SK-N-SH treated with all-trans-retinoic acid at 6 μM for 48 hours (cell line): ENCODE measurements around the gene RCAN1.

Experiments used
- ATAC-seq: fragments of 200-7000 bp; cut with Tn5 transposase; 3 replicates; pipeline ENCODE4 v1.9.1; 2020; ENCODE audit warnings: mild to moderate bottlenecking, moderate library complexity
- ARNTL ChIP-seq: fragments of 450-650 bp; formaldehyde crosslinking; IDR thresholded peaks from 2 replicates; pipeline ENCODE4 v1.5.0; 2020; ENCODE audit warnings: low read depth, mild to moderate bottlenecking, moderate library complexity, borderline replicate concordance
- CSDC2 ChIP-seq: fragments of 250-450 bp; sonication (Bioruptor Pico); IDR thresholded peaks from 2 replicates; pipeline ENCODE4 v1.5.0; 2020; ENCODE audit warnings: mild to moderate bottlenecking, moderate library complexity
- CSRNP3 ChIP-seq: fragments of 250-450 bp; sonication (Bioruptor Pico); IDR thresholded peaks from 2 replicates; pipeline ENCODE4 v1.5.1; 2021; ENCODE audit warnings: mild to moderate bottlenecking, moderate library complexity
- ESRRG ChIP-seq: fragments of 250-450 bp; sonication (Bioruptor Pico); IDR thresholded peaks from 2 replicates; pipeline ENCODE4 v1.6.1; 2021; ENCODE audit warnings: mild to moderate bottlenecking
- GLIS3 ChIP-seq: fragments of 250-450 bp; sonication (Bioruptor Pico); IDR thresholded peaks from 2 replicates; pipeline ENCODE4 v1.5.0; 2020; ENCODE audit warnings: mild to moderate bottlenecking, moderate library complexity
- OSR1 ChIP-seq: fragments of 250-450 bp; sonication (Bioruptor Pico); IDR thresholded peaks from 2 replicates; pipeline ENCODE4 v1.8.0; 2022; ENCODE audit warnings: moderate library complexity, mild to moderate bottlenecking, inconsistent platforms
- PATZ1 ChIP-seq: fragments of 250-450 bp; sonication (Bioruptor Pico); IDR thresholded peaks from 2 replicates; pipeline ENCODE4 v1.8.0; 2020; ENCODE audit warnings: mild to moderate bottlenecking, moderate library complexity, borderline replicate concordance
- POU6F1 ChIP-seq: fragments of 250-450 bp; sonication (Bioruptor Pico); IDR thresholded peaks from 2 replicates; pipeline ENCODE4 v1.8.0; 2021; ENCODE audit warnings: low read depth, mild to moderate bottlenecking, moderate library complexity, borderline replicate concordance
- PPARA ChIP-seq: fragments of 250-450 bp; sonication (Bioruptor Pico); IDR thresholded peaks from 2 replicates; pipeline ENCODE4 v1.5.0; 2020; ENCODE audit warnings: mild to moderate bottlenecking, borderline replicate concordance
- RARB ChIP-seq: fragments of 250-450 bp; sonication (Bioruptor Pico); IDR thresholded peaks from 2 replicates; pipeline ENCODE4 v1.8.0; 2021; ENCODE audit warnings: mild to moderate bottlenecking, moderate library complexity
- SNAI2 ChIP-seq: fragments of 250-450 bp; sonication (Bioruptor Pico); IDR thresholded peaks from 2 replicates; pipeline ENCODE4 v1.5.0; 2020; ENCODE audit warnings: mild to moderate bottlenecking, moderate library complexity
- TCF4 ChIP-seq: fragments of 250-450 bp; sonication (Bioruptor Pico); IDR thresholded peaks from 2 replicates; pipeline ENCODE4 v1.8.0; 2021; ENCODE audit warnings: mild to moderate bottlenecking, moderate library complexity, borderline replicate concordance
- TSHZ2 ChIP-seq: fragments of 250-450 bp; sonication (Bioruptor Pico); IDR thresholded peaks from 2 replicates; pipeline ENCODE4 v1.5.0; 2020; ENCODE audit warnings: mild to moderate bottlenecking, moderate library complexity
- ZC3H10 ChIP-seq: fragments of 250-450 bp; sonication (Bioruptor Pico); IDR thresholded peaks from 2 replicates; pipeline ENCODE4 v1.5.1; 2021; ENCODE audit warnings: mild to moderate bottlenecking, moderate library complexity
- ZFP3 ChIP-seq: fragments of 250-450 bp; sonication (Bioruptor Pico); IDR thresholded peaks from 2 replicates; pipeline ENCODE4 v1.5.0; 2020; ENCODE audit warnings: mild to moderate bottlenecking, moderate library complexity
- ZFP30 ChIP-seq: fragments of 450-650 bp; formaldehyde crosslinking; IDR thresholded peaks from 2 replicates; pipeline ENCODE4 v1.5.0; 2022; ENCODE audit warnings: mild to moderate bottlenecking, moderate library complexity
- ZNF70 ChIP-seq: fragments of 450-650 bp; formaldehyde crosslinking; IDR thresholded peaks from 2 replicates; pipeline ENCODE4 v1.5.0; 2020; ENCODE audit warnings: mild to moderate bottlenecking, moderate library complexity
- TF ChIP-seq, protein P1 (sequence below): fragments of 250-450 bp; sonication (Bioruptor Pico); IDR thresholded peaks from 2 replicates; pipeline ENCODE4 v1.5.1; 2020; ENCODE audit warnings: low read depth, mild to moderate bottlenecking, moderate library complexity

The RCAN1 gene

GRCh38 chr21:34550182-34550799 lies 64.6 kb downstream of the RCAN1 start:
- no peak for ATAC-seq
- TF ChIP-seq PPARA (CRISPR knock-in tag) (no peak), ZFP3 (CRISPR knock-in tag) (no peak), ESRRG (CRISPR knock-in tag) (no peak), ZC3H10 (CRISPR knock-in tag) (no peak), TSHZ2 (CRISPR knock-in tag) (no peak), OSR1 (CRISPR knock-in tag) (no peak), CSRNP3 (CRISPR knock-in tag) (no peak), CSDC2 (CRISPR knock-in tag) (no peak), ARNTL (CRISPR knock-in tag) (no peak)
- TF ChIP-seq, all 23 proteins: peak for 0

- no peak for ATAC-seq
- TF ChIP-seq ARNTL (CRISPR knock-in tag) (no peak), GLIS3 (CRISPR knock-in tag) (no peak), ZFP3 (CRISPR knock-in tag) (no peak), OSR1 (CRISPR knock-in tag) (no peak), POU6F1 (CRISPR knock-in tag) (no peak), ZFP30 (CRISPR knock-in tag) (no peak), ZNF70 (CRISPR knock-in tag) (no peak), CSRNP3 (CRISPR knock-in tag) (no peak), CSDC2 (CRISPR knock-in tag) (no peak), PATZ1 (CRISPR knock-in tag) (no peak), SNAI2 (CRISPR knock-in tag) (no peak), TCF4 (no peak), RARB (CRISPR knock-in tag) (no peak)
Measured at GRCh38 chr21:34548781-34549376, 66.0 kb downstream of the RCAN1 start.

- TF ChIP-seq, protein P1, sequence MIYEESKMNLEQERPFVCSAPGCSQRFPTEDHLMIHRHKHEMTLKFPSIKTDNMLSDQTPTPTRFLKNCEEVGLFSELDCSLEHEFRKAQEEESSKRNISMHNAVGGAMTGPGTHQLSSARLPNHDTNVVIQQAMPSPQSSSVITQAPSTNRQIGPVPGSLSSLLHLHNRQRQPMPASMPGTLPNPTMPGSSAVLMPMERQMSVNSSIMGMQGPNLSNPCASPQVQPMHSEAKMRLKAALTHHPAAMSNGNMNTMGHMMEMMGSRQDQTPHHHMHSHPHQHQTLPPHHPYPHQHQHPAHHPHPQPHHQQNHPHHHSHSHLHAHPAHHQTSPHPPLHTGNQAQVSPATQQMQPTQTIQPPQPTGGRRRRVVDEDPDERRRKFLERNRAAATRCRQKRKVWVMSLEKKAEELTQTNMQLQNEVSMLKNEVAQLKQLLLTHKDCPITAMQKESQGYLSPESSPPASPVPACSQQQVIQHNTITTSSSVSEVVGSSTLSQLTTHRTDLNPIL, result no peak
- no peak for TF ChIP-seq ZNF70 (CRISPR knock-in tag)
- TF ChIP-seq, all 23 proteins: peak for 0
- no peak for ATAC-seq
Measured at GRCh38 chr21:34546542-34546941, 68.4 kb downstream of the RCAN1 start.
